WTC11 (cell line): ENCODE results near the gene POFUT2.

Experiments used
- CBFB ChIP-seq: sonication (generic); formaldehyde crosslinking; IDR thresholded peaks from 2 replicates; pipeline ENCODE4 v1.8.1; 2022; ENCODE audit warnings: mild to moderate bottlenecking, low read depth, missing genetic modification reagents
- CTCF ChIP-seq: fragments of 200-600 bp; IDR thresholded peaks from 2 replicates; pipeline ENCODE4 v1.8.0; 2022; ENCODE audit warnings: antibody characterized with exemption
- MYBL2 ChIP-seq: sonication (generic); formaldehyde crosslinking; IDR thresholded peaks from 2 replicates; pipeline ENCODE4 v1.8.1; 2023; ENCODE audit warnings: mild to moderate bottlenecking, moderate library complexity, missing genetic modification reagents
- NR3C1 ChIP-seq: sonication (generic); formaldehyde crosslinking; conservative IDR thresholded peaks from 2 replicates; pipeline ENCODE4 v1.8.1; 2023; ENCODE audit warnings: low read depth, mild to moderate bottlenecking, missing genetic modification reagents

- TF ChIP-seq CBFB (CRISPR knock-in tag), result no peak
- no peak for TF ChIP-seq MYBL2 (CRISPR knock-in tag)
- no peak for TF ChIP-seq CTCF
- no peak for TF ChIP-seq NR3C1
Measured at GRCh38 chr21:45281411-45282282, 6.0 kb downstream of the POFUT2 start.
